NCI-H748 treated with DMSO at 0.1 percent for 48 hours (cell line): ENCODE data around the gene GCAT.

Source experiments
- DNase-seq: peaks from one replicate; lab custom pipeline; 2025; lab: John Stamatoyannopoulos, UW

The GCAT gene

DNA sequence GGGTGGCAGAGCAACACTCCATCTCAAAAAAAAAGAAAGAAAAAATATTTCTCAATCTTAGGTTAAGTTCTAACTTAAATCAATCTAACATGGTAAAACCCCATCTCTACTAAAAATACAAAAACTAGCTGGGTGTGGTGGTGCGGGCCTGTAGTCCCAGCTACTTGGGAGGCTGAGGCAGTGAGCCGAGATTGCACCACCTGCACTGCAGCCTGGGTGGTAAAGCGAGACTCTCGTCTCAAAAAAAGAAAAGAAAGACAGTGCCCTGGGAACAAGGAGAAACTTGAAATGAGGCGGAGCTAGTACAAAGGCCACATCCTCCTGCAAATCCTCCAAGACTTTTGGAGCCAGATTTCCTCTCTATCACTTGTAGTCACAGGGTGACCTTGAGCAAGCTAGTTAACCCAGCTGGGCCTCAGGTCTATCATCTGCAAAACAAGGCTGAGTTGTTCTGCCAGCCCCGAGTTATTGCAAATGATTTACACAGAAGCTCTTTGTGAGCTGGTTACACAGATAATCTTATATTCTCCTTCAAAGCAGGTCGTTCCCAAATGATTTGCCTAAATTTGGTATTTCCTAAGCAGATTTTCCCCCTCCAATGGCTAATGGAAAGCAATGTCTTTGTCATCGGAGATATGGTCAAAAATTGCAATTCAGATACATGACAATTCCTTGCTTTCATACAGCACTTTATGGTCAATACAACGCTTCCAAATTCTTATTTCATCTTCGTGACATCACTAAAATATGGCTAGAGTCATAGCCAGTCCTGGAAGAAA, 34.5 kb downstream of the GCAT start:
- no peak for DNase-seq

DNA sequence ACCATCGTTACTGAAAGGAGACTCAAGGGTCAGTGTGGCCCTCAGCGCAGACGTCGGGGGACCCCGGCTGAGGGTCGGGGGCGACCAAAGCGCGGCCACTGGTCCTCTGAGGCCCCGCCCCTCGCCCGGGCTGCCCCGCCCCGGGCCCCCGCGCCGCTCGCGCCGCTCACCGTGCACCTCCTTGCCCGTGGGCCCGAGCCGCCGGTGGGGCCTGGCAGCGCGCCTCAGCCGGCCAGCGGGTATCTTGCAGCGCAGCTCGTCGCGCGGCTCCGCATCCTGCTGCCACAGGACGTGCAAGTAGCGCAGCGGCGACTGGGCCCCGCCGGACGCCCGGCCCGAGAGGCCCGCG, 36.0 kb downstream of the GCAT start:
- no peak for DNase-seq

DNA sequence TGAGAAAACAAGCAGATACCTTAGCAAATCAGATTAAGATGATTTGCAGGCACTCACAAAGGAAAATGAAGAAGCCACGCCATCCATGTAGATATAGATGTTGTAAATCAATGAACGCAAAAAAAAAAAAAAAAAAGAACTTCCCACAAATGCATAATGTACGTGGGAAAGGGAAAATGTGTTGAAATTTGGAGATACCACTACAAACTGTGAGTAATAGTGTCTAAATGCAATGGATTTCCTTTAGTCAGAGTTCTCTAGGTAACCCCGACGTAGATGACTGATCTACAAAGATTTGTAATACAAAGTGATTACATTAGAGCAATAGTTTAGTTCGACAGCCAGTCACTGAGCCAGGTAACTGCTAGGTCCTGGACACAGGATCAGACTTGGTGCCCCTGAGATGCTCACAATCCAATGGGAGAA, 37.2 kb downstream of the GCAT start:
- no peak for DNase-seq

DNA sequence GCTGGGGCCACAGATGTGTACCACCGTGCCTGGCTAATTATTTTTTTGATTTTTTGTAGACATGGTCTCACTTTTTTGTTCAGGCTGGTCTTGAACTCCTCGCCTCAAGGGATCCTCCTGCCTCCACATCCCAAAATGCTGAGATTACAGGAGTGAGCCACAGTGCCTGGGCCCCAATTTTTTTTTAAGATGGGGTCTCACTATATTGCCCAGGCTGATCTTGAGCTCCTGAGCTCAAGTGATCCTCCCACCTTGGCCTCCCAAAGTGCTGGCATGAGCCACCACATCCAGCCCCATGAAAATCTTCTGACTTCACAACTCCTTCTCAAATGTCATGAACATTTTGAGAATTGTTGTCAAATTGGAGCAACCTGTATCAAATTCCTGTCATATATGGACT, 38.7 kb downstream of the GCAT start:
- no peak for DNase-seq

DNA sequence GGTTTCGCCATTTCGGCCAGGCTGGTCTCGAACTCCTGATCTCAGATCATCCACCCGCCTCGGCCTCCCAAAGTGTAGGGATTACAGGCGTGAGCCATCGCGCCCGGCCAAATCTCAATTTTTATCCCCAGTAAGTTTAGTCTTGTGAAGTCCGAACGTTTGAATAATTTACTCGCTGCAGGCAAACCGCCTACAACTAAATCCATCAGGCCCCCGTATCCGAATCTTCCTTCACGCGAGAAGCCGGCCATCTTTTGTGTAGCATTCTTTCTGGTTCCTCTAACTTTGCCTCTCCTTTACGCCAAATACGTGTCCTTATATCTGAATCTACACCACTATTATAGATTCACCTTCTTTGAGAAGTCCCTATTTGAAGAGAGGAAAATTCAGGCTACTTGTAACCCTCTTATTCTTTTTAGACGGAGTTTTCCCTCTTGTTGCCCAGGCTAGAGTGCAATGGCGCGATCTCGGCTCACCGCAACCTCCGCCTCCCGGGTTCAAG, 40.9 kb downstream of the GCAT start:
- DNase-seq, result no peak

DNA sequence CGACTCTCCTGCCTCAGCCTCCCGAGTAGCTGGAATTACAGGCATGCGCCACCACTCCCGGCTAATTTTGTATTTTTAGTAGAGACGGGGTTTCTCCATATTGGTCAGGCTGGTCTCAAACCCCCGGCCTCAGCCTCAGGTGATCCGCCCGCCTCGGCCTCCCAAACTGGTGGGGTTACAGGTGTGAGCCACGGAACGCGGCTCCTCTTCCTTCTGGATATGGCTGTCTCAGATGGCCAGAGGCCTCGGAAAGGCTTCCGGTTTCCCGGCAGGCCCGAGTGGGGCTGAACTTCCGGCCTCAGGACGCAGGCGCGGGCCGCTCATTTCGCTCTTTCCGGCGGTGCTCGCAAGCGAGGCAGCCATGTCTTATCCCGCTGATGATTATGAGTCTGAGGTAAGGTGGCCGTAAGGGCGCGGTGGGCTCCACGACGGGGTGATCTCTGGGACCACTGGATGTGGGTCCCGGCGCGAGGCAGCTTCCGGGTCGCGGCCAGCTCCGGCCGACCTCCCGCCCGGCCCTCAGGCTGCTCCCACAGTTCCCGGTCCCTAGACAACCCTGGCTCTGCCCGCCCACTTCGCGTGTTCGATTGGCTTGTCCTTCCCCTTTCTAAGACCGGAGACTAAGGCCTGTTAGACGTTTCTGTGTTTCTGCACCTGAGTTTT, 41.5 kb downstream of the GCAT start, which contains the start of gene EIF3L:
Gene EIF3L (plus strand): TSS at position 331 of the 663 bp plus-strand sequence. CDS start 31 bp downstream, at position 362.
- DNase-seq, result peak; percentile 54

DNA sequence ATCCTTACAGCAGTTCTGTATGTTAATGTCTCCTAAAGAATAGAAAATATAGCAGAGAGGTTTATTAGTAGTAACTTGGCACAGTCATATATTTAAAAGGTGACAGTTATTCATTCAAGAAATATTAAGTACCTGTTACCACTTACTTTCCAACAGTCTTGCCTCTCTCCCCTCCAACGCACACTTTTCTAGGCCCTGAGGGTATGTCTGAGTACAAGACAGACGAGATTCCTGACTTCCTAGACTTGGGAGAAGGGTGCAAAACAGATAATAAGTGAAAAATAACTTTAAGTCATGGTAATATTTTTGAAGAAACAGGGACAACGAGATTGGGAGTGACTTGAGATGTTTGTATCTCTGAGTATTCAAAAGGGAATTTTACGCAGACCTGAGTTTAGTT, 43.1 kb downstream of the GCAT start:
- DNase-seq, result no peak

DNA sequence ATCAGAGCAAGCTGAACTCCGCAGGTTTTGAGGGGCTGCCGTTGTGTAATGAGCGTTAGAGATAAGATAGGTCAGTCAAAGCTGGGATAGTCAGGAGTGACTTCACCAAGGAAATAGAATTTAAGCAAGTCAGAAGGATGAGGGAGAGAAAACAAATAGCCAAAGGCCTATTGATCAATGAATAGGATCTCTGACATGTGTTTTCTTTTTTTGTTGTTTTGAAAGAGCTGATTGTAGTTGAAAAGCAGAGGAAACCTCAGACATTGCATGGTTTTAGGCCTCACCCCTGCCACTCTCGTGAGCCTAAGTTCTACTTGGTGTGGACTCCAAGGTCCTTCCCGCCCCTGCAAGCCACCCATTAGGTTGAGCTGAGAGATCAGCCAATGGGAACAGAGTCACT, 44.7 kb downstream of the GCAT start:
- DNase-seq, result no peak

DNA sequence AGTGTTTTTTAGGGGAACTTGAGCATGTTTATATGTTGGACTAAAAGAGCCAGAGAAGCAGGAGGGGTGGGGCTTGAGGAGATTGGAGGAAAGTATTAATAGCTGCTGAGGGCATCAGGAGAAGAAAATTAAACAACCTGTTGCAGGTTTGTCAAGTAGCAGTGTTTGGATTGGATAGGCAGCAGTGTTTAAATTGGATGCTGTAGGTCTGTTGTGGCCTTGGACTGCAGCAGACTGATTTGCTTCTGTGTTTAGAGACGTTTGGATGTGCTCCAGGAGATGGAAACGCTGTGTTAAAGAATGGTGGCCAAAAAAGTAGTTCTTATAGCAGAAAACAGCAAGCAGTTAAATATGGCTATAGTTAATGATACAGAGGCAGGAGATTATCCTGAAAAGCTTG, 47.2 kb downstream of the GCAT start:
- no peak for DNase-seq

DNA sequence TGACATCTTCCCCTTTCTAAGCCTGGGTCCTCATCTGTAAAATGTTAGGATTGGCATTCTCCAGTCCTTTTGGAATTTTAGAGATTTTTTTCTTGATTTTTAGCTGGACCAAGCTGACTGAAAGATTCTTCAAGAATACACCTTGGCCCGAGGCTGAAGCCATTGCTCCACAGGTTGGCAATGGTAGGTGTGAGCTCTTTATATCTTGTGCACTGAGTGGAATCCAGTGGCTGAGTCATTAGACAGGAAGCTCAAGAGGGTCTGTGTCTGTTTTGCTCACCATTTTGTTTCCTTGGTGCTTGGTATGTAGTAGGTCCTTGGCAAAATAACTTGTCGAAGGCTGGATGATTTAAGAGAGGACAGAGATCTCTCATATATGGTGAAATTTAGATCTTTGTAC, 47.7 kb downstream of the GCAT start:
- DNase-seq, result no peak

DNA sequence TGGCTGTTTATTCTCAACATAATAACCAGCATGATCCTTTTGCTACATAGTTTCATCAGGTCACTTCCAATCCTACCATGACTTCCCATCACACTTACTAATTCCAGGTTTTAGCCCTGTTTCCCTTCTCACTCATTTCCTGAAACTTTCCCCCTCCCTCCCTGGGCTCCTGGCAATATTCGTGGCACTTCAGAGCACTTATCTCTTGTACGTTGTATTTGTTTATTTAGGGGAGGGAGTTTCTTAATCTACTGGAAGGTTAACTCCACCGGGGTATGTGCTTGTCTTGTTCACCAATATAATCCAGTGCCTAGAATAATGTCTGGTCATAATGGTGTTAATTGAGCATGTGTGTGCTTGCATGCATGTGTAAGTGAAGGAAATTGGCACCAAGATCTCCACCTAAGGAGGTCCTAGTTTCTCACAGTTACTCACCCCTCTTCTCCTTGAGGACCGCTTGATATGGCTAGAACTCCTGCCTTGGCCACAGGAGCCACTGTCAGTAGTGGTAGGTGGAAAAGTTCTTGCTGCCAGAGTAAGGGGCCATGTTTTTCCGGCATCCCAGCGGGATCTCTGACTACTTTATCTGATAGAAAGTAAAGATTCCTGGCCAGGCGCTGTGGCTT, 53.2 kb downstream of the GCAT start:
- DNase-seq, result no peak

DNA sequence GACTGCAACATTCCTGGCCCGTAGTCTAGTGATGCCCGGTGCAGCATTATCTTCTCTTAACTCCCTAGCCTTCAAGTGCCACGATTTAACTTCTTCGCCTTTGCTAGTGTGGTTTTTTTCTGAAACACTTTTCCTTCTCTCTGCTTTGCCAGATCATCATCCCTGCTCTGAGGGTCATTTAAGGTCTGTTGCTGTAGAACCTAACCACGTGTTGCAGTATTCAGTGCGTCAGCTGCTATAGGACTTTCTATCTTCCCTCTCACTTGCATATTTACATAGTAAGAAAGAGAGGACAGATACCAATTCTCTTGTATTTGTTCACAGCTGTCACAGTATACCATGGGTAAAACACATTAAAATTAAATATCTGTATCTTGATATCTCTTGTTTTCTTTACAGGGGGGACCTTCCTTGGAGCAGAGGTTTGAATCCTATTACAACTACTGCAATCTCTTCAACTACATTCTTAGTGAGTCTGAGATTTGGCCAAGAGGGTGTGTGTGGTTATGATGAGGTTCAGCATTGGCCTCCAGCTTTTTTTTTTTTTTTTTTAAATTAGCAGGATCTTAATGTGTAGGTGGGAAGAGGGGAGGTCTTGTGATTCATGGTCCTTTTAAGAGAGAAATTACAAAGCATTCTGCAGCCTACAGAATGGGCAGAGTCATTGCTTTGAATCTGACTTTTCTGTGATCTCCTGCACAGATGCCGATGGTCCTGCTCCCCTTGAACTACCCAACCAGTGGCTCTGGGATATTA, 55.0 kb downstream of the GCAT start:
- no peak for DNase-seq

DNA sequence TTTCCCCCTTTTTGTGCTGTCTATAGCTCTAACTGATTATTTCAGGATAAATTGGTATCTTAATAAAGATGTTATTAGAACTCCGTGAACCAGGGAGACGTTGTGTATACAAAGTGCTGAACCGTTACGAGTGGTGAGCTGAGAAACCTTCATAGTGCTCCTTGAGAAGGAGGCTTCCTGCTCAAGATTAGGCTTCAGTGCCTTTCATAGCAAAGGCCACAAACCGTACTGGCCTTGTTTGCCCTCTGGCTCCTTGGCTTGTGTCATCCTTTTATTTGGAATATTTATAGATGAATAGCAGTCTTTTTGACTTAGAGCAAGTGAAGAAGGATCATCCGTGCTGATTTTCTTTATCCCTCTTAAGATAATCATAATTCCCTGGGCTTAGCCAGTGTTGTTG, 57.8 kb downstream of the GCAT start:
- DNase-seq, result no peak
